Naive thymus-derived CD4-positive, alpha-beta T cell (primary cell): Measurements from ENCODE around the gene SECISBP2. TPM values are rescaled to one million over a fixed set of nuclear protein-coding genes. Genes with fewer than 3 reads are reported as not detected.

Experiments used
- microRNA-seq: library from miRNA; unstranded; fragments of <30 nt; microRNA quantifications from one replicate; pipeline ENCODE4 v1.2.0, GENCODE V29; 2022; ENCODE audit warnings: borderline microRNAs expressed
- polyA plus RNA-seq, 2 donors: library from polyadenylated mRNA; unstranded; fragments of 300-500 nt; fragmentation: Illumina TruSeq; gene quantifications; one replicate each; pipeline ENCODE4 v1.2.3, GENCODE V29; 2021
- total RNA-seq, 6 experiments: library from RNA in 5 of 6; stranded (reverse) in 5 of 6; gene quantifications; 1 replicate in 5 of 6; 2 replicates in 1 of 6; pipeline ENCODE4 v1.2.3 and lab custom pipeline; 2021 to 2026

The SECISBP2 gene
- total and polyA plus RNA-seq, 7 experiments from 2014 or later, result 20.1 to 130 (median 100) TPM

Small RNAs within 50 kb of the gene (microRNA-seq; reads per million reads assigned to microRNA genes)
- gene MIR3153, result not detected

Other genes starting within 250 kb of the SECISBP2 start
- gene SHC3, start 139.7 kb upstream of the SECISBP2 start, total RNA-seq, result under 1 TPM in 4 of 5 experiments, not detected in 1; 0.02 to 0.11 (median 0.07) TPM
- gene SHC3, start 139.7 kb upstream of the SECISBP2 start, polyA plus RNA-seq, result not detected
- gene CKS2, start 7.3 kb upstream of the SECISBP2 start, total RNA-seq, result 100 to 1,000 TPM in 1 of 5 experiments, 10 to 100 TPM in 1, 1 to 10 TPM in 3; 5.2 to 121 (median 8.9) TPM
- 1 to 10 TPM; 6.0 to 8.0 TPM for gene CKS2, start 7.3 kb upstream of the SECISBP2 start, polyA plus RNA-seq
- gene SEMA4D, start 179.6 kb downstream of the SECISBP2 start, total RNA-seq, result 100 to 1,000 TPM; 389 to 465 (median 460) TPM
- gene SEMA4D, start 179.6 kb downstream of the SECISBP2 start, polyA plus RNA-seq, result 100 to 1,000 TPM; 114 to 268 TPM